GM12892 (cell line): ENCODE measurements around the gene ANO2.

ENCODE experiments used
- POLR2A ChIP-seq: IDR thresholded peaks from 2 replicates; pipeline ENCODE4 v1.6.1; 2011; ENCODE audit warnings: low read depth, low read length, control low read depth
- POLR2AphosphoS5 ChIP-seq: IDR thresholded peaks from 2 replicates; pipeline ENCODE4 v1.6.1; 2011; ENCODE audit warnings: low read depth, low read length, control low read depth

- TF ChIP-seq POLR2A (no peak), POLR2AphosphoS5 (no peak)
Measured at GRCh38 chr12:5868625-5869295, 76.3 kb downstream of the ANO2 start.
